PC-3 (cell line): ENCODE data around the gene MINK1.

Experiments used
- CTCF ChIP-seq: fragments of 300-600 bp; sonication (generic); conservative IDR thresholded peaks from 2 replicates; pipeline ENCODE4 v1.5.1; 2017; ENCODE audit warnings: antibody characterized with exemption, low read depth, mild to moderate bottlenecking, low read length
- EZH2 ChIP-seq: fragments of 300-600 bp; sonication (generic); IDR thresholded peaks from one replicate; pipeline ENCODE4 v1.6.1; 2017; ENCODE audit warnings: antibody characterized with exemption, mild to moderate bottlenecking, low read length; ENCODE audit not compliant: unreplicated experiment
- EZH2phosphoT487 ChIP-seq: fragments of 300-600 bp; sonication (generic); IDR thresholded peaks from 2 replicates; pipeline ENCODE4 v1.6.1; 2018; ENCODE audit warnings: mild to moderate bottlenecking, antibody characterized with exemption, low read length, borderline replicate concordance

- no peak for TF ChIP-seq EZH2phosphoT487
- TF ChIP-seq CTCF: no peak
- TF ChIP-seq EZH2: no peak
Measured at GRCh38 chr17:4811471-4811870, 21.7 kb upstream of the MINK1 start.
